Cerebellar cortex (tissue), 1 donor: ENCODE results near the gene FHL1.

ENCODE experiments used
- DNase-seq: peaks from one replicate; pipeline ENCODE4 v3.0.0-alpha.2; 2015; ENCODE audit warnings: low spot score

Gene FHL1

GRCh38 chrX:136255541-136255940 lies 108.2 kb downstream of the FHL1 start:
- DNase-seq, result no peak

- no peak for DNase-seq
These were observed 108.7 kb downstream of the FHL1 start for GRCh38 chrX:136256026-136256425.

- DNase-seq, result no peak
These were observed 111.6 kb downstream of the FHL1 start for GRCh38 chrX:136258951-136259350.

GRCh38 chrX:136259543-136259942 lies 112.2 kb downstream of the FHL1 start:
- no peak for DNase-seq

GRCh38 chrX:136260776-136261175 lies 113.4 kb downstream of the FHL1 start:
- peak; percentile 1 for DNase-seq
